Measurements from ENCODE around the gene FAR2.

FAR2 gene

DNA sequence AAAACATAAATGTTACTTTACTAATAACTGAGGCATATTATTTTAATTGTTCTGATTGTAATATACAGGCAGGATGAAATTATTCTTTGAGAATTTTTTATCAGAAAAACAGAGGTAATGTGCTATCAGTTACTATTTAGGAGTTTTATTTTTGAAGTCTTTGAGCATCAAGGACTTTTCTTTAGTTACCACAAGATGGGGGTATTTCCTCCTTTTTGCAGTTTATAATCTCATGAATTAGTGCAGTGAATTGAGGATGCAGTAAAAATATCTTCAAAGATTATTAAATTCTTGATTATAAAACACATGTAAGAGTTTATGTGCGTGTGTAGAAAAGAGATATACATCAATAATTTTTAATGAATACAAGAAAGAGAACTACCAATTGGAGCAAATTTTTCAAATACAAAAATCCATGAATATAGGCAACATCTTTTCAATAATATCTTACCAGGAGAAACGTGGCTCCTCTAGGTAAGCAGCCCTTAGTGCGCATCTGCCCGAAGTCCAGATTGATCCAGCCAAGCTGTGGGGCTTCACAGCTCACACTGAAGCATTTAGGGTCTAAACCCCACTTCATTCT lies 160.3 kb downstream of the FAR2 start:
- TF ChIP-seq CTCF (conservative IDR thresholded peaks at IDR 0.05; ENCODE audit: low read depth, low read length): peak; percentile 49
- H3K4me3 ChIP-seq (ENCODE audit: low read length): no peak overlapping the region
- DNase-seq (ENCODE audit: low read depth): no peak

DNA sequence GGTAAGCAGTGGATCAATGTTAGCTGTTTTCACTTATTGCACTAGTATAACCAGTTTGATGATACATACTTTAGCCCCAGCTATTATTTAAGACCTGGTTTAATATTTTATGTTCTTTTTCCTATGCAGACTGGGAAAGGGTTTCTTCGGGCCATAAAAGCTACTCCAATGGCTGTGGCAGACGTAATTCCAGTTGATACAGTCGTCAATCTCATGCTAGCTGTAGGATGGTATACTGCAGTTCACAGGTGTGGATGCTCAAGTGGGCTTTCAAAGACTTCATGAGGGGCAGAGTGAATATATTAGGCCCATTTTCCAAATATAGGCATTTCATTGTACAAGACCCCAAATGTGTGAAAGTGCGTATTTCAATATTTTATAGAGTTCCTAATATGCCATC lies 161.8 kb downstream of the FAR2 start:
- TF ChIP-seq CTCF (conservative IDR thresholded peaks at IDR 0.05; ENCODE audit: low read depth, low read length): no peak
- H3K4me3 ChIP-seq (ENCODE audit: low read length): no peak overlapping the region
- no peak for DNase-seq (ENCODE audit: low read depth)

- DNase-seq (ENCODE audit: low read depth): no peak
- no peak for TF ChIP-seq CTCF (conservative IDR thresholded peaks at IDR 0.05; ENCODE audit: low read depth, low read length)
- no peak overlapping the region for H3K4me3 ChIP-seq (ENCODE audit: low read length)
These were observed 165.3 kb downstream of the FAR2 start for GRCh38 chr12:29314416-29314815.

- TF ChIP-seq CTCF (conservative IDR thresholded peaks at IDR 0.05; ENCODE audit: low read depth, low read length): no peak
- no peak overlapping the region for H3K4me3 ChIP-seq (ENCODE audit: low read length)
These were observed 167.7 kb downstream of the FAR2 start for GRCh38 chr12:29316752-29317151.

GRCh38 chr12:29317556-29318363 lies 168.7 kb downstream of the FAR2 start:
- DNase-seq (ENCODE audit: low read depth): no peak
- no peak overlapping the region for H3K4me3 ChIP-seq (ENCODE audit: low read length)
- peak; percentile 54 for TF ChIP-seq CTCF (conservative IDR thresholded peaks at IDR 0.05; ENCODE audit: low read depth, low read length)

More at GRCh38 chr12:29316752-29317151, 167.7 kb downstream of the FAR2 start:
- DNase-seq (ENCODE audit: low read depth): no peak

DNA sequence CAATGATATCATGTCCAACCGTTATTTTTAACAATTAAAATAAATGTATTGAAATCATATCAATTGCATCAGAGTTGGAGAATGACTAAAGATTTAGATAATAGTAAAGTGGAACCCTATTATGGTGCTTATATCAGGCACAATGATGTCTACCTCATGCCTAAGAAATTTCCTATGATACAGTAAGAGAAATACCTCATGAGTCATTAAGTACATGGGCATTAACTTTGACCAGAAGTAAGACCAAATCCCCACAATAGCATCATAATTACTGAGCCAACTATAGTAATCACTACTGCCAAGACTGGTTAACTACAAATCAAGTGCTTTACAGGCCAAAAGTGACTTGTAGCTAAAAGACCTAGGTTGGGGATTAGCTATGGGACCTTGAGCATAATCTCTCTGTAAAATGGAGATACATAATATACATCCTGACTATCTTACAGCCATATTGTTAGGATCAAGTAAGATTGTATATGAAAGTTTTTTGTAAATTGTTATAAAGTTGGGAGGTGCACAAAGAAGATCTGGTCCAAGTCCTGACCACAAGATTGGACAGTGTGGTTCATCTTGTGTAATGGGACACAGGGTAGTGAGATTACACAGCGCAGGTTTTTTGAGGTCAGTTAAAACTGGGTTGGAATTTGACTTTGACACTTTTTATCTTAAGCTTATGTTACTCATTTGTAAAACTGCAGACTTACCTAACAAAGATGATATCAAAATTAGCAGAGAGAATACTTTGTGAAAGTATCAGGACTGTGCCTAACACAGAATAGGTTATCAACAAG lies 171.4 kb downstream of the FAR2 start:
- DNase-seq (ENCODE audit: low read depth): peak; percentile 95
- TF ChIP-seq CTCF (conservative IDR thresholded peaks at IDR 0.05; ENCODE audit: low read depth, low read length): no peak
- no peak overlapping the region for H3K4me3 ChIP-seq (ENCODE audit: low read length)

Measured in retinal pigment epithelial cell (primary cell).